IMR-90 (cell line): Measurements from ENCODE around the gene TTC7B.

Experiments
- BHLHE40 ChIP-seq: fragments of 150-350 bp; IDR thresholded peaks from 2 replicates; pipeline ENCODE4 v1.6.1; 2016; ENCODE audit warnings: mild to moderate bottlenecking, low read depth, low read length
- CHD1 ChIP-seq: IDR thresholded peaks from 2 replicates; pipeline ENCODE4 v1.6.1; 2012; ENCODE audit warnings: low read depth, low read length, improper control_type of control experiment
- CTCF ChIP-seq: conservative IDR thresholded peaks from 2 replicates; pipeline ENCODE4 v1.5.1; 2012; ENCODE audit warnings: mild to moderate bottlenecking, low read depth, low read length, improper control_type of control experiment
- MXI1 ChIP-seq: IDR thresholded peaks from 2 replicates; pipeline ENCODE4 v1.6.1; 2012; ENCODE audit warnings: low read depth, mild to moderate bottlenecking, low read length, moderate library complexity, borderline replicate concordance
- NFE2L2 ChIP-seq: fragments of 150-350 bp; IDR thresholded peaks from 2 replicates; pipeline ENCODE4 v1.6.1; 2016; ENCODE audit warnings: low read depth, mild to moderate bottlenecking, low read length
- POLR2A ChIP-seq: IDR thresholded peaks from 2 replicates; pipeline ENCODE4 v1.6.1; 2012; ENCODE audit warnings: mild to moderate bottlenecking, low read depth, low read length
- USF2 ChIP-seq: fragments of 150-350 bp; IDR thresholded peaks from 2 replicates; pipeline ENCODE4 v1.6.1; 2017; ENCODE audit warnings: mild to moderate bottlenecking, antibody characterized with exemption, low read length, low read depth

- TF ChIP-seq NFE2L2 (no peak), CTCF (no peak), BHLHE40 (no peak), POLR2A (no peak), MXI1 (no peak), CHD1 (no peak), USF2 (no peak)
Measured at GRCh38 chr14:90523961-90524875, 292.0 kb downstream of the TTC7B start.
